Mesothelial cell of epicardium (in vitro differentiated cells): ENCODE measurements around the gene PMFBP1. TPM values are rescaled to one million over a fixed set of nuclear protein-coding genes. Genes with fewer than 3 reads are reported as not detected.

Source experiments
- DNase-seq, 2 experiments: peaks; one replicate each; pipeline ENCODE4 v3.0.0; 2021; ENCODE audit warnings: low spot score in 2 of 2; ENCODE audit not compliant: unreplicated experiment in 2 of 2
- H3K27ac Mint-ChIP-seq: 2 replicates; pipeline ENCODE4 v1.8.0; 2021; ENCODE audit warnings: mixed read lengths
- H3K27me3 Mint-ChIP-seq: 2 replicates; pipeline ENCODE4 v1.8.0; 2021; ENCODE audit warnings: low read depth, mixed read lengths
- H3K36me3 Mint-ChIP-seq: 2 replicates; pipeline ENCODE4 v1.8.0; 2021; ENCODE audit warnings: mixed read lengths
- H3K4me1 Mint-ChIP-seq: 2 replicates; pipeline ENCODE4 v1.8.0; 2021; ENCODE audit warnings: mixed read lengths
- H3K4me3 Mint-ChIP-seq: 2 replicates; pipeline ENCODE4 v1.8.0; 2021; ENCODE audit warnings: mild to moderate bottlenecking, moderate library complexity, mixed read lengths
- H3K9me3 Mint-ChIP-seq: 2 replicates; pipeline ENCODE4 v1.8.0; 2021; ENCODE audit warnings: mixed read lengths
- total RNA-seq: library from RNA; stranded (reverse); gene quantifications from 3 replicates; pipeline ENCODE4 v1.2.1, GENCODE V29; 2021
- TF ChIP-seq, protein P1 (sequence below): fragments of 200-600 bp; sonication (generic); IDR thresholded peaks from one replicate; pipeline ENCODE4 v1.5.0; 2021; ENCODE audit warnings: antibody characterized with exemption; ENCODE audit not compliant: unreplicated experiment

PMFBP1 gene
- total RNA-seq, 1 donor from 2014 or later: 4.9 TPM

DNA sequence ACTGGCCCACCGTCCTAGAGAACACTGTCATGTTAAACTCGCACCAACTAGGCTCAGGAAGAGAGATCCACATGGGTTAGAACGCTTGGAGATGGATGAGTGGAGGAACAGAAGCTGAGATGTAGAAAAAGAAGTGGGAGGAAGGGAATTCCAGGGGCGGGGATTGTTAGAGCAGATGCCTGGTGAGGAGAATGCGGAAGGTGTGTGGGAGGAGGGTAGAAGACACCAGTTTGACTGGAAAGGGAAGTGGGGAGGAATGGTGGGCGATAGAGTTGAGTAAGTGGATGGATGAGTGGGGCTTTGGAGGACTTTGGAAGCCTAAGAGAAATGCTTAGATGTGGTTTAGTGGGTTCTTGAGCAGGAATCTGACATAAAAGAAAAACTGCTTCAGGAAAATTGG, 40.9 kb downstream of the PMFBP1 start:
- TF ChIP-seq, protein P1, sequence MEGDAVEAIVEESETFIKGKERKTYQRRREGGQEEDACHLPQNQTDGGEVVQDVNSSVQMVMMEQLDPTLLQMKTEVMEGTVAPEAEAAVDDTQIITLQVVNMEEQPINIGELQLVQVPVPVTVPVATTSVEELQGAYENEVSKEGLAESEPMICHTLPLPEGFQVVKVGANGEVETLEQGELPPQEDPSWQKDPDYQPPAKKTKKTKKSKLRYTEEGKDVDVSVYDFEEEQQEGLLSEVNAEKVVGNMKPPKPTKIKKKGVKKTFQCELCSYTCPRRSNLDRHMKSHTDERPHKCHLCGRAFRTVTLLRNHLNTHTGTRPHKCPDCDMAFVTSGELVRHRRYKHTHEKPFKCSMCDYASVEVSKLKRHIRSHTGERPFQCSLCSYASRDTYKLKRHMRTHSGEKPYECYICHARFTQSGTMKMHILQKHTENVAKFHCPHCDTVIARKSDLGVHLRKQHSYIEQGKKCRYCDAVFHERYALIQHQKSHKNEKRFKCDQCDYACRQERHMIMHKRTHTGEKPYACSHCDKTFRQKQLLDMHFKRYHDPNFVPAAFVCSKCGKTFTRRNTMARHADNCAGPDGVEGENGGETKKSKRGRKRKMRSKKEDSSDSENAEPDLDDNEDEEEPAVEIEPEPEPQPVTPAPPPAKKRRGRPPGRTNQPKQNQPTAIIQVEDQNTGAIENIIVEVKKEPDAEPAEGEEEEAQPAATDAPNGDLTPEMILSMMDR: no peak
- H3K4me1 Mint-ChIP-seq: peaks cover 10% of the 10 kb centered on the region
- DNase-seq: no peak
- no peaks in the 10 kb centered on the region for H3K27me3 Mint-ChIP-seq
- H3K36me3 Mint-ChIP-seq: no peaks in the 10 kb centered on the region
- no peaks in the 10 kb centered on the region for H3K9me3 Mint-ChIP-seq
- no peak overlapping the region for H3K4me3 Mint-ChIP-seq
- no peak overlapping the region for H3K27ac Mint-ChIP-seq

DNA sequence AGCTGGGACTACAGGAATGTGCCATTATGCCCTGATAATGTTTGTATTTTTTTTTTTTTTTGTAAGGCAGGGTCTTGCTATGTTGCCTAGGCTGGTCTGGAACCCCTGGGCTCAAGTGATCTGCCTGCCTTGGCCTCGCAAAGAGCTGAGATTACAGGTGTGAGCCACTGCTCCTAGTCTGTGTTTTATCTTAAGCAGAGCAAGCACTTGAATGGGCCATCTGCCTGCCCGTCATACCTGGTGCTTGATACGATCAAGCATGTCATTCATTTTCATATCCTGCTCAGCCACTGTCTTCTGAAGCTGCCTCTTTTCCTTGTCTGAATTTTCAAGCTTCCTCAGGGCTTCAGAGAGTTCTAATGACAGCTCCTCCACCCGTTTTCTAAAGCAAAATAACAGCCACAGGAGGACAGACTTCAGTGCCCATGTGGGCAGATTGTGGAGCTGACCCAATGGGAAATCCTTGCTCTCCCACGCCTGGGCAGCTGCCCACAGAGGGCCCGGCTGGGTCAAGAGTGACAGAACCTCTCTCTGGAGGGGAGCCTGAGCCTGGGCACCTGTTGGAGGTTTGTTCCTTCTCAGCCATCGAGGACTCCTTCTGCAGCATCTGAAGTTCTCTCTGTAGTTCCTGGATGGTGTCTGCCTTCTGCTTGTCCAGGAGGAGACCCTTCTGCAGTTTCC, 41.8 kb downstream of the PMFBP1 start:
- Mint-ChIP-seq H3K4me1 (peaks cover 11% of the 10 kb centered on the region), H3K9me3 (no peaks in the 10 kb centered on the region), H3K4me3 (no peak overlapping the region), H3K36me3 (no peaks in the 10 kb centered on the region), H3K27me3 (no peaks in the 10 kb centered on the region), H3K27ac (no peak overlapping the region)
- DNase-seq: no peak
- TF ChIP-seq, protein P1: no peak

DNA sequence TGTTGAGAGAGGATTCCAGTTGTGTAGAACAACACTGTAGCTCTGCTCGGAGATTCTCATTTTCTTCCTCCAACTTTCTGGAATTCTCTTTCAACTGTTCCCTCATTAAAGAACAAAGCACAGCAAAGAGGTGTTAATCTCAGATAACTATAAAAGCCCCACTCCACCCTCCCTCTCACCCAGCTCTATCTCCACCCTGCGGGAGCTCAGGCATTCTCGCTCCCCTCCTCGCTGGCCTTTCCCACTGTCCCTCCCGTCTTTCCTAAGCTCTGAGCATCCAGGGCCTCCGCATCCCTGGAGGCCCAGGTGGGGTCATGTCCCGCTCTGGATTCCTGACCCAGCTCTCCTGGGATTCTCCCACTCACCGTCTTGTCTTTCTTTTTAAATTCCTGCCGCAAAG, 43.3 kb downstream of the PMFBP1 start:
- Mint-ChIP-seq H3K9me3 (no peaks in the 10 kb centered on the region), H3K36me3 (no peaks in the 10 kb centered on the region), H3K27me3 (no peaks in the 10 kb centered on the region), H3K27ac (no peak overlapping the region), H3K4me1 (peaks cover 13% of the 10 kb centered on the region), H3K4me3 (no peak overlapping the region)
- no peak for DNase-seq
- TF ChIP-seq, protein P1: no peak

DNA sequence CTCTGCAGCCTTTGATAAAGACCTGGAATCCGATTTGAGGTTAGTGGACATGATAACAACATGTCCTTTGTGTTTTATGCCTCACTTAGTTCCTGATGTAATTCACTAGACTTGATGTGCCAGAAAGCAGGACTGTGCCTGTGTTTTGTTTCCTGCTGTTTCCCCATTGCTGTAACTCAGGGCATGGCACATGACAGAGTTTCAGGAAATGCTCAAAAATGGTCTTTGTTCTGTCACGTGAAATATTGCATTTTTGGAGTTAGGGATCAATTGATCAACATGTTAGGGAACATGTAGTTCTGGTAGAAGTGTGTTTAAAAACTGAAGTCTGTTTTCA, 45.6 kb downstream of the PMFBP1 start:
- no peaks in the 10 kb centered on the region for H3K36me3 Mint-ChIP-seq
- H3K4me1 Mint-ChIP-seq: peaks cover 13% of the 10 kb centered on the region
- TF ChIP-seq, protein P1: no peak
- H3K4me3 Mint-ChIP-seq: no peak overlapping the region
- DNase-seq: no peak
- no peaks in the 10 kb centered on the region for H3K9me3 Mint-ChIP-seq
- H3K27me3 Mint-ChIP-seq: no peaks in the 10 kb centered on the region
- no peak overlapping the region for H3K27ac Mint-ChIP-seq

DNA sequence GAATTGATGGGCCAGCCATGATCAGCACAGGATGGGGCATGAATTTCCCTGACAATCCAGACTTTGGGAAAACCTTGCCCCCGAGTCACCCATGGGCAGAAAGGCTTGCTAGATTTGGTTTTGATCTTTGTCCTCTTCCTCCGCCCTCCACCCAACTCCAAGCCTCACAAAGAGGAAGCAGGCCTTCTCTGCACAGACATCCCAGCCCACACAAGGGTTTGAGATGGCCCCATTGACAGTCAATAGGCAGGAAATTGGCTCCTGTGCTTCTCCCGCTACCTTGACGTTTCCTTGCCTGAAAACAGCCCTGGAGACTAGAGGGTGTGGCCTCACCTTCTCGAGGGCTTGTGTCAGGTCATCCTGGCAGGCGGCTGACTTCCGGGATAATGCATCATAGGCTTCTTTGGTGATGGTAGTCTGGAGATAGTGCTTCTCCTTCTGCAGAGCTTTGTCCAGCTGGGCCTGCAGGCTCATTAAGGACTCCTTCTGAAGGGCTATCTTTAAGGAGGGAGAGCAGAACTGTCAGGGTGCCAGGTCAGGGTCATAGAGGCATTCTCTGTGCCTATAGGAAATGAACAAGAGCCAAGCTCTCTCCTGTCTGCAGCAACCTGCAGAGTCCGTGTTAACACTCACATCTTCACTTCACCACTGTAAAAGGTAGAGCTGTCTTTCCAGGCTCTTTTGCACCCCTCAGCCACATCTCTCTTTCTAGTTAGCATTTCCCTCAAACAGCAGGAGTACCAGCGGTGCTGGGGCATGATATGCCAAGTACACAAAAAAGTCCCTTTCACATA, 46.1 kb downstream of the PMFBP1 start:
- H3K27me3 Mint-ChIP-seq: no peaks in the 10 kb centered on the region
- DNase-seq: no peak
- H3K4me1 Mint-ChIP-seq: peaks cover 7% of the 10 kb centered on the region
- TF ChIP-seq, protein P1: no peak
- no peak overlapping the region for H3K27ac Mint-ChIP-seq
- no peaks in the 10 kb centered on the region for H3K36me3 Mint-ChIP-seq
- no peaks in the 10 kb centered on the region for H3K9me3 Mint-ChIP-seq
- no peak overlapping the region for H3K4me3 Mint-ChIP-seq
